K562 (cell line): ENCODE results near the gene ILDR1. TPM values are rescaled to one million over a fixed set of nuclear protein-coding genes. Genes with fewer than 3 reads are reported as not detected.

Experiments
- ATAC-seq: fragments of 200-7000 bp; cut with Tn5 transposase; 3 replicates; pipeline ENCODE4 v1.9.1; 2020; ENCODE audit warnings: moderate library complexity
- BruUV-seq: library from RNA; stranded (reverse); fragments of 400-500 nt; replicated peaks from 2 replicates; lab custom pipeline; 2021; lab: Mats Ljungman, UMichigan
- CTCF ChIA-PET: fragments of 300-600 bp; formaldehyde crosslinking; extraction: SDS; loops from one replicate; lab custom pipeline; 2021; ENCODE audit warnings: low intra/inter-chr PET ratio; lab: Yijun Ruan, JAX
- POLR2A ChIA-PET: fragments of 300-600, 350-650 bp; sonication (Branson Sonifier 250); formaldehyde crosslinking; extraction: SDS; loops from one replicate; lab custom pipeline; 2021; ENCODE audit warnings: antibody characterized with exemption, inconsistent platforms; lab: Yijun Ruan, JAX
- DNase-seq, 4 experiments: peaks; one replicate each; pipeline versions ENCODE4 v3.0.0 to v3.0.0-alpha.2; 2011 to 2018; ENCODE audit warnings: low spot score in 3 of 4, mixed read lengths in 3 of 4; ENCODE audit errors: extremely low read depth in 1 of 4
- FAIRE-seq: peaks from 2 replicates; lab custom pipeline; 2011; peaks lifted over from hg19 to GRCh38; lab: Jason Lieb, UNC
- H2AFZ ChIP-seq: 2 replicates; pipeline ENCODE4 v1.6.0; 2011; ENCODE audit warnings: low read depth, low read length, control low read depth, inconsistent platforms
- H3K27ac ChIP-seq: fragments of 200-600 bp; 3 replicates; pipeline ENCODE4 v1.8.0; 2011; ENCODE audit warnings: low read depth, mild to moderate bottlenecking, control low read depth, inconsistent platforms, low read length, moderate library complexity, mixed read lengths; ENCODE audit errors: extremely low read depth
- H3K27me3 ChIP-seq, 2 experiments: fragments of 300-600 bp in 1 of 2; 2 replicates in 1 of 2; 3 replicates in 1 of 2; pipeline versions ENCODE4 v1.6.0 to v1.8.0; 2011; ENCODE audit warnings: inconsistent platforms in 2 of 2, low read length in 2 of 2, mild to moderate bottlenecking in 1 of 2, mixed read lengths in 1 of 2, moderate library complexity in 1 of 2; ENCODE audit not compliant: control insufficient read depth in 2 of 2, insufficient read depth in 2 of 2
- H3K36me3 ChIP-seq: fragments of 300-600 bp; 3 replicates; pipeline ENCODE4 v1.8.0; 2011; ENCODE audit warnings: mild to moderate bottlenecking, low read length, inconsistent platforms; ENCODE audit not compliant: control insufficient read depth, insufficient read depth
- H3K4me1 ChIP-seq, 2 experiments: fragments of 200-600 bp in 1 of 2; replicated peaks in 1 of 2; 2 replicates in 1 of 2; 3 replicates in 1 of 2; pipeline versions ENCODE4 v1.5.1 to v1.8.0; 2011; ENCODE audit warnings: inconsistent platforms in 2 of 2, low read length in 2 of 2, mild to moderate bottlenecking in 1 of 2, mixed read lengths in 1 of 2, moderate library complexity in 1 of 2; ENCODE audit not compliant: control insufficient read depth in 2 of 2, insufficient read depth in 2 of 2
- H3K4me2 ChIP-seq: 2 replicates; pipeline ENCODE4 v1.6.1; 2011; ENCODE audit warnings: low read length, control low read depth, inconsistent platforms, mixed read lengths; ENCODE audit not compliant: insufficient read depth
- H3K4me3 ChIP-seq: fragments of 200-600 bp; sonication (generic), shearing (Covaris generic); 2 replicates; pipeline ENCODE4 v1.5.1; 2016; ENCODE audit warnings: control low read depth, inconsistent platforms
- H3K79me2 ChIP-seq: fragments of 200-600 bp; 3 replicates; pipeline ENCODE4 v1.8.0; 2011; ENCODE audit warnings: low read length, inconsistent platforms; ENCODE audit not compliant: control insufficient read depth, insufficient read depth
- H3K9ac ChIP-seq, 2 experiments: 2 replicates each; pipeline versions ENCODE4 v1.6.0 to v1.6.1; 2011; ENCODE audit warnings: low read depth in 2 of 2, low read length in 2 of 2, control low read depth in 1 of 2, inconsistent platforms in 1 of 2, mild to moderate bottlenecking in 1 of 2, mixed read lengths in 1 of 2; ENCODE audit not compliant: insufficient read depth in 1 of 2
- H3K9me1 ChIP-seq: one replicate; pipeline ENCODE4 v1.6.0; 2011; ENCODE audit warnings: inconsistent platforms, mild to moderate bottlenecking, low read length, moderate library complexity; ENCODE audit not compliant: control insufficient read depth, insufficient read depth
- H3K9me3 ChIP-seq: replicated peaks from 2 replicates; pipeline ENCODE4 v1.5.1; 2011; ENCODE audit warnings: low read depth, low read length, inconsistent platforms; ENCODE audit not compliant: control insufficient read depth, insufficient read depth
- H4K20me1 ChIP-seq: replicated peaks from 2 replicates; pipeline ENCODE4 v1.6.1; 2011; ENCODE audit warnings: low read length, inconsistent platforms, mixed read lengths; ENCODE audit not compliant: control insufficient read depth, insufficient read depth
- ARNT ChIP-seq, 2 experiments: fragments of 450-650 bp; IDR thresholded peaks; 2 replicates each; pipeline ENCODE4 v1.6.1; 2016; ENCODE audit warnings: mild to moderate bottlenecking in 1 of 2
- BCLAF1 ChIP-seq, 2 experiments: fragments of 450-650 bp in 1 of 2; IDR thresholded peaks; 2 replicates each; pipeline ENCODE4 v1.6.1; 2011 to 2017; ENCODE audit warnings: low read depth in 2 of 2, antibody characterized with exemption in 1 of 2, borderline replicate concordance in 1 of 2, low read length in 1 of 2, mild to moderate bottlenecking in 1 of 2, mixed read lengths in 1 of 2; ENCODE audit not compliant: control insufficient read depth in 1 of 2
- GTF2A2 ChIP-seq: IDR thresholded peaks from 2 replicates; pipeline ENCODE4 v1.6.1; 2016; ENCODE audit warnings: mild to moderate bottlenecking, missing genetic modification characterization, missing compliant biosample characterization
- JUNB ChIP-seq: fragments of 450-650 bp; formaldehyde crosslinking; conservative IDR thresholded peaks from 2 replicates; pipeline ENCODE4 v1.4.0; 2020; ENCODE audit warnings: mild to moderate bottlenecking
- MAZ ChIP-seq, 2 experiments: fragments of 450-650 bp in 1 of 2; sonication (generic) in 1 of 2; formaldehyde crosslinking; IDR thresholded peaks in 1 of 2; conservative IDR thresholded peaks in 1 of 2; 2 replicates each; pipeline versions ENCODE4 v1.4.0 to v1.5.0; 2020; ENCODE audit warnings: mild to moderate bottlenecking in 1 of 2, missing genetic modification reagents in 1 of 2
- PHF8 ChIP-seq: fragments of 200-600 bp; sonication (generic); IDR thresholded peaks from 2 replicates; pipeline ENCODE4 v1.6.1; 2012; ENCODE audit warnings: mixed run types, mild to moderate bottlenecking, inconsistent platforms, low read length, moderate library complexity, borderline replicate concordance
- SREBF1 ChIP-seq: fragments of 150-350 bp; IDR thresholded peaks from 2 replicates; pipeline ENCODE4 v1.6.1; 2014; ENCODE audit warnings: antibody characterized with exemption, low read depth, low read length, borderline replicate concordance
- TFE3 ChIP-seq: fragments of 450-650 bp; formaldehyde crosslinking; IDR thresholded peaks from 2 replicates; pipeline ENCODE4 v1.4.0; 2020; ENCODE audit warnings: mild to moderate bottlenecking, mixed read lengths
- ZC3H11A ChIP-seq: IDR thresholded peaks from 2 replicates; pipeline ENCODE4 v1.6.1; 2012; ENCODE audit warnings: low read depth, low read length, improper control_type of control experiment
- ZNF830 ChIP-seq: fragments of 250-450 bp; sonication (Bioruptor Pico); IDR thresholded peaks from 2 replicates; pipeline ENCODE4 v1.5.0; 2021; ENCODE audit warnings: mild to moderate bottlenecking
- WGBS: fragments of 100-300 bp; shearing (Covaris generic); methylation state at CpG from one replicate; pipeline ENCODE4 v1.1.6; 2016; ENCODE audit warnings: low coverage, mixed read lengths; ENCODE audit not compliant: insufficient coverage; ENCODE audit errors: missing lambda C conversion rate; 5-methylcytosine and 5-hydroxymethylcytosine counted together
- in situ Hi-C: fragments of 300-500 bp; cut with MboI; formaldehyde crosslinking; loops from 4 replicates; pipeline ENCODE4 v1.15.0; 2018; ENCODE audit warnings: inconsistent platforms, mixed read lengths
- intact Hi-C: fragments of 100-400 bp; cut with micrococcal nuclease; formaldehyde crosslinking; loops from 2 replicates; pipeline ENCODE4 v1.14.2; 2022
- polyA plus RNA-seq, 8 experiments: library from polyadenylated mRNA; depleted of rRNA in 4 of 8; stranded (reverse) in 5 of 8; unstranded in 3 of 8; fragments of >200 nt; fragmentation: Nextera tagmentation in 2 of 8; fragmentation: Illumina TruSeq in 1 of 8; extraction: Ambion mirVana in 2 of 8; extraction: Trizol in 1 of 8; gene quantifications; 2 replicates each; pipeline versions ENCODE4 v1.2.1 to v1.2.3, GENCODE V29; 2011 to 2014; ENCODE audit warnings: inconsistent platforms in 1 of 8, missing spikeins in 1 of 8
- total RNA-seq, 7 experiments: library from RNA; depleted of rRNA in 6 of 7; stranded (reverse); fragments of >200 nt in 6 of 7; fragmentation: Illumina TruSeq in 2 of 7; extraction: Trizol in 2 of 7; gene quantifications; 2 replicates each; pipeline versions ENCODE4 v1.2.1 to v1.2.3, GENCODE V29; 2011 to 2021; ENCODE audit warnings: low replicate concordance in 1 of 7
- TF ChIP-seq, protein P1 (sequence below): fragments of 450-650 bp; IDR thresholded peaks from 2 replicates; pipeline ENCODE4 v1.6.1; 2018; ENCODE audit not compliant: partially characterized antibody

ILDR1 gene
- total and polyA plus RNA-seq, 9 of the 15 experiments (the other 6 are each of a cell fraction or from before 2014, with no cell fraction given): 0.04 TPM; not detected in 8

- 0% methylated on average over 2 of the region's 2 CpGs for WGBS
- no peak for FAIRE-seq
- H3K4me3 ChIP-seq: no peak overlapping the region
- TF ChIP-seq ZNF830 (no peak), GTF2A2 (tag) (no peak), PHF8 (no peak), SREBF1 (no peak), ARNT (IDR thresholded peaks at IDR 0.05) (no peak), MAZ (CRISPR knock-in tag; conservative IDR thresholded peaks at IDR 0.05 in 1 of 2, IDR thresholded peaks at IDR 0.05 in 1 of 2) (no peak), TFE3 (no peak), ZC3H11A (no peak), JUNB (CRISPR knock-in tag) (no peak), BCLAF1 (IDR thresholded peaks at IDR 0.05; ENCODE audit: borderline replicate concordance in 1 of 2, control insufficient read depth in 1 of 2, low read depth in 2 of 2, low read length in 1 of 2) (no peak)
- TF ChIP-seq, protein P1, sequence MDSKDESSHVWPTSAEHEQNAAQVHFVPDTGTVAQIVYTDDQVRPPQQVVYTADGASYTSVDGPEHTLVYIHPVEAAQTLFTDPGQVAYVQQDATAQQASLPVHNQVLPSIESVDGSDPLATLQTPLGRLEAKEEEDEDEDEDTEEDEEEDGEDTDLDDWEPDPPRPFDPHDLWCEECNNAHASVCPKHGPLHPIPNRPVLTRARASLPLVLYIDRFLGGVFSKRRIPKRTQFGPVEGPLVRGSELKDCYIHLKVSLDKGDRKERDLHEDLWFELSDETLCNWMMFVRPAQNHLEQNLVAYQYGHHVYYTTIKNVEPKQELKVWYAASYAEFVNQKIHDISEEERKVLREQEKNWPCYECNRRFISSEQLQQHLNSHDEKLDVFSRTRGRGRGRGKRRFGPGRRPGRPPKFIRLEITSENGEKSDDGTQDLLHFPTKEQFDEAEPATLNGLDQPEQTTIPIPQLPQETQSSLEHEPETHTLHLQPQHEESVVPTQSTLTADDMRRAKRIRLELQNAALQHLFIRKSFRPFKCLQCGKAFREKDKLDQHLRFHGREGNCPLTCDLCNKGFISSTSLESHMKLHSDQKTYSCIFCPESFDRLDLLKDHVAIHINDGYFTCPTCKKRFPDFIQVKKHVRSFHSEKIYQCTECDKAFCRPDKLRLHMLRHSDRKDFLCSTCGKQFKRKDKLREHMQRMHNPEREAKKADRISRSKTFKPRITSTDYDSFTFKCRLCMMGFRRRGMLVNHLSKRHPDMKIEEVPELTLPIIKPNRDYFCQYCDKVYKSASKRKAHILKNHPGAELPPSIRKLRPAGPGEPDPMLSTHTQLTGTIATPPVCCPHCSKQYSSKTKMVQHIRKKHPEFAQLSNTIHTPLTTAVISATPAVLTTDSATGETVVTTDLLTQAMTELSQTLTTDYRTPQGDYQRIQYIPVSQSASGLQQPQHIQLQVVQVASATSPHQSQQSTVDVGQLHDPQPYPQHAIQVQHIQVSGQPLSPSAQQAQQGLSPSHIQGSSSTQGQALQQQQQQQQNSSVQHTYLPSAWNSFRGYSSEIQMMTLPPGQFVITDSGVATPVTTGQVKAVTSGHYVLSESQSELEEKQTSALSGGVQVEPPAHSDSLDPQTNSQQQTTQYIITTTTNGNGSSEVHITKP: no peak
- TF ChIP-seq, all 486 proteins: peak for 0
- intact Hi-C loops: no loop called here
- in situ Hi-C loops: no loop called here
- Histone ChIP-seq H3K79me2 (no peaks in the 10 kb centered on the region), H3K4me2 (no peak overlapping the region), H3K36me3 (no peaks in the 10 kb centered on the region), H3K4me1 (no peaks in the 10 kb centered on the region), H3K9ac (no peak overlapping the region), H3K9me3 (no peaks in the 10 kb centered on the region), H2AFZ (no peak overlapping the region), H4K20me1 (no peaks in the 10 kb centered on the region), H3K9me1 (no peaks in the 10 kb centered on the region), H3K27me3 (no peaks in the 10 kb centered on the region), H3K27ac (no peak overlapping the region)
- no TSS peak for BruUV-seq
- DNase-seq: no peak
- ATAC-seq: no peak
- ChIA-PET CTCF (no interaction called here), POLR2A (no interaction called here)
Measured at GRCh38 chr3:121979246-121979645, 42.8 kb downstream of the ILDR1 start.
